HepG2 (cell line): ENCODE data around the gene TBR1. TPM values are rescaled to one million over a fixed set of nuclear protein-coding genes. Genes with fewer than 3 reads are reported as not detected.

ENCODE experiments used
- BRF2 ChIP-seq: sonication (generic); formaldehyde crosslinking; IDR thresholded peaks from 2 replicates; pipeline ENCODE4 v1.8.1; 2022; ENCODE audit warnings: mild to moderate bottlenecking, missing genetic modification reagents
- CEBPG ChIP-seq: IDR thresholded peaks from 2 replicates; pipeline ENCODE4 v1.6.1; 2016
- KLF16 ChIP-seq, 2 experiments: sonication (generic) in 1 of 2; formaldehyde crosslinking in 1 of 2; IDR thresholded peaks; 2 replicates each; pipeline versions ENCODE4 v1.6.1 to v1.8.0; 2016 to 2023; ENCODE audit warnings: missing genetic modification reagents in 2 of 2, missing compliant biosample characterization in 1 of 2
- MAFK ChIP-seq, 2 experiments: IDR thresholded peaks in 1 of 2; conservative IDR thresholded peaks in 1 of 2; 2 replicates each; pipeline ENCODE4 v1.6.1; 2011; ENCODE audit warnings: improper control_type of control experiment in 2 of 2, low read length in 2 of 2
- SOX6 ChIP-seq, 2 experiments: fragments of 450-650 bp in 1 of 2; sonication (generic) in 1 of 2; formaldehyde crosslinking in 1 of 2; IDR thresholded peaks; 2 replicates each; pipeline versions ENCODE4 v1.4.0 to v1.6.1; 2017 to 2020; ENCODE audit warnings: antibody characterized with exemption in 1 of 2, mild to moderate bottlenecking in 1 of 2, missing genetic modification reagents in 1 of 2
- ZFP91 ChIP-seq: sonication (generic); formaldehyde crosslinking; IDR thresholded peaks from 2 replicates; pipeline ENCODE4 v1.9.0; 2022; ENCODE audit warnings: missing genetic modification reagents, mild to moderate bottlenecking, borderline replicate concordance
- ZNF18 ChIP-seq: sonication (generic); formaldehyde crosslinking; IDR thresholded peaks from 2 replicates; pipeline ENCODE4 v1.8.0; 2022; ENCODE audit warnings: mild to moderate bottlenecking, missing genetic modification reagents; ENCODE audit not compliant: insufficient replicate concordance
- ZNF407 ChIP-seq: sonication (generic); formaldehyde crosslinking; IDR thresholded peaks from one replicate; pipeline ENCODE4 v1.5.1; 2020; ENCODE audit warnings: mild to moderate bottlenecking, missing genetic modification reagents; ENCODE audit errors: not compliant biosample characterization
- ZNF552 ChIP-seq: sonication (generic); formaldehyde crosslinking; IDR thresholded peaks from 2 replicates; pipeline ENCODE4 v1.9.0; 2022; ENCODE audit warnings: missing genetic modification reagents, mild to moderate bottlenecking, borderline replicate concordance
- ZNF569 ChIP-seq: sonication (generic); formaldehyde crosslinking; IDR thresholded peaks from 2 replicates; pipeline ENCODE4 v1.5.0; 2020; ENCODE audit warnings: mild to moderate bottlenecking, missing genetic modification reagents, moderate library complexity, borderline replicate concordance
- ZNF792 ChIP-seq: IDR thresholded peaks from 2 replicates; pipeline ENCODE4 v1.6.1; 2016
- ZSCAN20 ChIP-seq: sonication (generic); formaldehyde crosslinking; IDR thresholded peaks from 2 replicates; pipeline ENCODE4 v1.4.0; 2020; ENCODE audit warnings: missing genetic modification reagents, mild to moderate bottlenecking, borderline replicate concordance
- polyA plus RNA-seq, 8 experiments: library from polyadenylated mRNA; depleted of rRNA in 3 of 8; stranded (reverse) in 7 of 8; unstranded in 1 of 8; fragments of >200 nt; fragmentation: Illumina TruSeq in 4 of 8; extraction: Trizol in 4 of 8; gene quantifications; 2 replicates each; pipeline versions ENCODE4 v1.2.1 to v1.2.3, GENCODE V29; 2011 to 2016; ENCODE audit warnings: low read depth in 4 of 8, missing spikeins in 1 of 8, mixed read lengths in 1 of 8; ENCODE audit not compliant: insufficient read depth in 1 of 8
- total RNA-seq, 5 experiments: library from RNA; depleted of rRNA; stranded (reverse); fragments of >200 nt; fragmentation: Illumina TruSeq; extraction: Trizol; gene quantifications; 2 replicates each; pipeline ENCODE4 v1.2.3, GENCODE V29; 2016; ENCODE audit warnings: low read depth in 1 of 5

Gene TBR1
- total and polyA plus RNA-seq, 2 of the 13 experiments (the other 11 are each of a cell fraction or from before 2014, with no cell fraction given) = not detected

GRCh38 chr2:161414042-161415033, 1.8 kb upstream of the TBR1 start (continued):
- TF ChIP-seq ZNF569 (CRISPR knock-in tag) (no peak), ZNF407 (CRISPR knock-in tag) (peak; percentile 64), MAFK (conservative IDR thresholded peaks at IDR 0.05 in 1 of 2, IDR thresholded peaks at IDR 0.05 in 1 of 2; ENCODE audit: low read length in 2 of 2) (no peak), ZNF18 (CRISPR knock-in tag) (no peak), ZNF792 (CRISPR knock-in tag) (no peak), ZFP91 (peak; percentile 82; the same call in 1 of the 2 replicates), ZSCAN20 (no peak), BRF2 (CRISPR knock-in tag) (no peak), ZNF552 (CRISPR knock-in tag) (no peak), SOX6 (IDR thresholded peaks at IDR 0.05) (no peak), SOX6 (CRISPR knock-in tag; IDR thresholded peaks at IDR 0.05) (0 out of 2 replicates have a peak, but pooled peaks have one; percentile 36), KLF16 (CRISPR knock-in tag; IDR thresholded peaks at IDR 0.05) (peak in 1 of 2 experiments; percentile 53; a peak in 1 of 4 replicates), CEBPG (CRISPR knock-in tag) (no peak)
